Urinary bladder (tissue), 4 donors: ENCODE results near the gene PITPNM3. TPM values are rescaled to one million over a fixed set of nuclear protein-coding genes. Genes with fewer than 3 reads are reported as not detected.

ENCODE experiments used
- DNase-seq: peaks from one replicate; pipeline ENCODE4 v3.0.0-alpha.2; 2015; ENCODE audit errors: extremely low spot score
- H3K27ac ChIP-seq: one replicate; pipeline ENCODE4 v1.5.1; 2013; ENCODE audit warnings: low read depth, mild to moderate bottlenecking, moderate library complexity
- H3K36me3 ChIP-seq: one replicate; pipeline ENCODE4 v1.6.1; 2013; ENCODE audit warnings: mild to moderate bottlenecking, moderate library complexity; ENCODE audit not compliant: insufficient read depth
- H3K4me1 ChIP-seq: one replicate; pipeline ENCODE4 v1.6.1; 2013; ENCODE audit warnings: mild to moderate bottlenecking, moderate library complexity; ENCODE audit not compliant: insufficient read depth
- H3K4me3 ChIP-seq: one replicate; pipeline ENCODE4 v1.5.1; 2013; ENCODE audit warnings: low read depth, low read length
- WGBS: extraction: QIAGEN DNeasy Blood & Tissue Kit; methylation state at CpG from one replicate; pipeline ENCODE4 v1.1.7; 2013; 5-methylcytosine and 5-hydroxymethylcytosine counted together
- polyA plus RNA-seq: library from polyadenylated mRNA; stranded (reverse); fragments of 200-250 nt; gene quantifications from one replicate; pipeline ENCODE4 v1.2.3, GENCODE V29; 2013
- total RNA-seq: library from RNA; depleted of rRNA; stranded (reverse); fragments of >200 nt; gene quantifications from one replicate; pipeline ENCODE4 v1.2.3, GENCODE V29; 2014
- donor health status: healthy with polysubstance abuse.
- donor health status: healthy.

The PITPNM3 gene
- total and polyA plus RNA-seq, 2 donors = 2.3 to 10.1 TPM

GRCh38 chr17:6475411-6475810, 80.9 kb downstream of the PITPNM3 start:
- 36% methylated on average over 4 of the region's 4 CpGs for WGBS
- DNase-seq = no peak
- H3K36me3 ChIP-seq = no peaks in the 10 kb centered on the region

GRCh38 chr17:6474906-6475305, 81.4 kb downstream of the PITPNM3 start:
- no peak overlapping the region for H3K4me3 ChIP-seq
- no peak for DNase-seq
- no peaks in the 10 kb centered on the region for H3K4me1 ChIP-seq
- H3K27ac ChIP-seq = no peak overlapping the region
- 40% methylated on average over 7 of the region's 7 CpGs for WGBS
- no peaks in the 10 kb centered on the region for H3K36me3 ChIP-seq

More at GRCh38 chr17:6475411-6475810, 80.9 kb downstream of the PITPNM3 start:
- H3K27ac ChIP-seq = no peak overlapping the region
- no peak overlapping the region for H3K4me3 ChIP-seq
- no peaks in the 10 kb centered on the region for H3K4me1 ChIP-seq

GRCh38 chr17:6474376-6474775, 82.0 kb downstream of the PITPNM3 start:
- no peak overlapping the region for H3K27ac ChIP-seq
- 86% methylated on average over 22 of the region's 22 CpGs for WGBS

GRCh38 chr17:6473128-6473767, 83.1 kb downstream of the PITPNM3 start:
- no peaks in the 10 kb centered on the region for H3K36me3 ChIP-seq
- 50% methylated on average over 14 of the region's 14 CpGs for whole genome bisulfite sequencing
- no peaks in the 10 kb centered on the region for H3K4me1 ChIP-seq
- H3K27ac ChIP-seq = no peak overlapping the region
- DNase-seq = peak; percentile 25
- no peak overlapping the region for H3K4me3 ChIP-seq

More at GRCh38 chr17:6474376-6474775, 82.0 kb downstream of the PITPNM3 start:
- no peak overlapping the region for H3K4me3 ChIP-seq
- H3K4me1 ChIP-seq = no peaks in the 10 kb centered on the region
- H3K36me3 ChIP-seq = no peaks in the 10 kb centered on the region
- no peak for DNase-seq

GRCh38 chr17:6472517-6472916, 83.8 kb downstream of the PITPNM3 start:
- H3K4me1 ChIP-seq = no peaks in the 10 kb centered on the region
- WGBS = 94% methylated on average over 10 of the region's 10 CpGs
- DNase-seq = no peak
- H3K27ac ChIP-seq = no peak overlapping the region
- no peaks in the 10 kb centered on the region for H3K36me3 ChIP-seq
- no peak overlapping the region for H3K4me3 ChIP-seq

- WGBS = 70% methylated on average over 19 of the region's 19 CpGs
- Histone ChIP-seq H3K4me1 (no peaks in the 10 kb centered on the region), H3K36me3 (no peaks in the 10 kb centered on the region), H3K4me3 (no peak overlapping the region), H3K27ac (no peak overlapping the region)
- no peak for DNase-seq
Measured at GRCh38 chr17:6471531-6472465, 84.6 kb downstream of the PITPNM3 start.

- DNase-seq = no peak
Measured at GRCh38 chr17:6470751-6471521, 85.4 kb downstream of the PITPNM3 start.

GRCh38 chr17:6470146-6470718, 86.1 kb downstream of the PITPNM3 start:
- 92% methylated on average over 24 of the region's 24 CpGs for WGBS
- no peak overlapping the region for H3K27ac ChIP-seq
- no peak overlapping the region for H3K4me3 ChIP-seq
- no peak for DNase-seq
- no peaks in the 10 kb centered on the region for H3K4me1 ChIP-seq
- no peaks in the 10 kb centered on the region for H3K36me3 ChIP-seq

More at GRCh38 chr17:6470751-6471521, 85.4 kb downstream of the PITPNM3 start:
- H3K27ac ChIP-seq = no peak overlapping the region
- no peaks in the 10 kb centered on the region for H3K4me1 ChIP-seq
- H3K4me3 ChIP-seq = no peak overlapping the region
- 88% methylated on average over 17 of the region's 17 CpGs for WGBS
- H3K36me3 ChIP-seq = no peaks in the 10 kb centered on the region

- no peaks in the 10 kb centered on the region for H3K36me3 ChIP-seq
- DNase-seq = no peak
- H3K4me3 ChIP-seq = no peak overlapping the region
- no peak overlapping the region for H3K27ac ChIP-seq
- H3K4me1 ChIP-seq = no peaks in the 10 kb centered on the region
- WGBS = 85% methylated on average over 23 of the region's 23 CpGs
Measured at GRCh38 chr17:6468051-6468790, 88.1 kb downstream of the PITPNM3 start.

- 88% methylated on average over 1 of the region's 1 CpG for WGBS
- no peak overlapping the region for H3K27ac ChIP-seq
- H3K36me3 ChIP-seq = no peaks in the 10 kb centered on the region
- H3K4me3 ChIP-seq = no peak overlapping the region
- no peak for DNase-seq
- no peaks in the 10 kb centered on the region for H3K4me1 ChIP-seq
Measured at GRCh38 chr17:6467567-6467966, 88.8 kb downstream of the PITPNM3 start.

- no peak for DNase-seq
- Histone ChIP-seq H3K4me3 (no peak overlapping the region), H3K27ac (no peak overlapping the region), H3K4me1 (no peaks in the 10 kb centered on the region), H3K36me3 (no peaks in the 10 kb centered on the region)
- WGBS = 73% methylated on average over 19 of the region's 19 CpGs
Measured at GRCh38 chr17:6465206-6466003, 91.0 kb downstream of the PITPNM3 start.

- no peaks in the 10 kb centered on the region for H3K36me3 ChIP-seq
- H3K27ac ChIP-seq = no peak overlapping the region
- WGBS = 92% methylated on average over 14 of the region's 14 CpGs
- no peak overlapping the region for H3K4me3 ChIP-seq
- no peak for DNase-seq
- H3K4me1 ChIP-seq = no peaks in the 10 kb centered on the region
Measured at GRCh38 chr17:6464446-6465041, 91.8 kb downstream of the PITPNM3 start.
